ENCODE measurements around the gene PBX1.

- TF ChIP-seq POLR2A (IDR thresholded peaks at IDR 0.05; ENCODE audit: low read depth, low read length): no peak
- no peak for TF ChIP-seq REST (IDR thresholded peaks at IDR 0.05; ENCODE audit: low read depth, low read length)
- TF ChIP-seq E2F8 (IDR thresholded peaks at IDR 0.05; ENCODE audit: low read depth, partially characterized antibody): no peak
- no peak for TF ChIP-seq CTCF (IDR thresholded peaks at IDR 0.05 in 2 of 3, conservative IDR thresholded peaks at IDR 0.05 in 1 of 3; ENCODE audit: control insufficient read depth in 2 of 3, extremely low read depth in 1 of 3, insufficient read depth in 1 of 3, low read depth in 3 of 3, low read length in 3 of 3)
- no peak for TF ChIP-seq EED (IDR thresholded peaks at IDR 0.05; ENCODE audit: low read depth)
- no peak for TF ChIP-seq SUZ12 (IDR thresholded peaks at IDR 0.05; ENCODE audit: unreplicated experiment)
Observed at GRCh38 chr1:164660775-164661174, 101.8 kb downstream of the PBX1 start.
